ENCODE results near the gene CRACR2B.

DNA sequence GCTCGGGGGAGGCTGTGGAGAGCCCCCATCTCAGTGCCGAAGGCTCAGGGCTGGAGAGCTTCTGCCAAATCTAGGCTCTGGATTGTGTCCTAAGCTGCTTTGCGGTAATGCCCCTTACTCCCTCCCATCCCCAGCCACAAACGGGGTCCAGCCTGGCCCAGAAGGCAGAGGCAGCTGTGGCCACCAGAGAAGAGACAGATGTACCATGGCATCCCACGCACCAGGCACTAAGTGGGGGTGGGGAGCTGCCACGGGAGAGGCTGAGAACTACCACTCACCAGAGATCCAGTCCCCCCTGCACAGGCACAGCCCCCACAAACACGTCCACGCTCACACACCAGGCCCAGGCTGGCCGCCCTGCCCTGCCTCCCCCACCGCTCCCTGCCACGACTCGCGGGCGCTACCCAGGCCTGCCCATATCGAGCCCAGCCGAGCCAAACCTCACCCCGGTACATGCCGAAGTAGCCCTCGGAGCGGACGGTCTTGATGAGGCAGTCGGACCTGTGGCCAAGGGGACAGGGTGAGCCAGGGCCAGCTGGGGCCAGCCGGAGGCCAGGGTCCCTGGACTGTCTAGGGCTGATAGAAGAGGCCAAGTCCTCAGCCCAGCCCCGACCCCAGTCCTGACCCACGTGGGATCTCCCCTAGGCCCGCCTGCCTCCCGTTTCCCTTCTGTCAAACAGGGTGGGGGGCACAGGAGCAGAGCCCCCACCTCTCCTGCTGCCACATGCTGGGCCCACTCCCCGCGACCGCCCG lies 33.5 kb upstream of the CRACR2B start:
- no peak for TF ChIP-seq POLR2AphosphoS5 (IDR thresholded peaks at IDR 0.05; ENCODE audit: low read length)
- no peak for TF ChIP-seq CTCF (IDR thresholded peaks at IDR 0.05 in 2 of 3, conservative IDR thresholded peaks at IDR 0.05 in 1 of 3; ENCODE audit: control insufficient read depth in 2 of 3, extremely low read depth in 1 of 3, insufficient read depth in 1 of 3, low read depth in 3 of 3, low read length in 3 of 3)
- TF ChIP-seq, protein P1, sequence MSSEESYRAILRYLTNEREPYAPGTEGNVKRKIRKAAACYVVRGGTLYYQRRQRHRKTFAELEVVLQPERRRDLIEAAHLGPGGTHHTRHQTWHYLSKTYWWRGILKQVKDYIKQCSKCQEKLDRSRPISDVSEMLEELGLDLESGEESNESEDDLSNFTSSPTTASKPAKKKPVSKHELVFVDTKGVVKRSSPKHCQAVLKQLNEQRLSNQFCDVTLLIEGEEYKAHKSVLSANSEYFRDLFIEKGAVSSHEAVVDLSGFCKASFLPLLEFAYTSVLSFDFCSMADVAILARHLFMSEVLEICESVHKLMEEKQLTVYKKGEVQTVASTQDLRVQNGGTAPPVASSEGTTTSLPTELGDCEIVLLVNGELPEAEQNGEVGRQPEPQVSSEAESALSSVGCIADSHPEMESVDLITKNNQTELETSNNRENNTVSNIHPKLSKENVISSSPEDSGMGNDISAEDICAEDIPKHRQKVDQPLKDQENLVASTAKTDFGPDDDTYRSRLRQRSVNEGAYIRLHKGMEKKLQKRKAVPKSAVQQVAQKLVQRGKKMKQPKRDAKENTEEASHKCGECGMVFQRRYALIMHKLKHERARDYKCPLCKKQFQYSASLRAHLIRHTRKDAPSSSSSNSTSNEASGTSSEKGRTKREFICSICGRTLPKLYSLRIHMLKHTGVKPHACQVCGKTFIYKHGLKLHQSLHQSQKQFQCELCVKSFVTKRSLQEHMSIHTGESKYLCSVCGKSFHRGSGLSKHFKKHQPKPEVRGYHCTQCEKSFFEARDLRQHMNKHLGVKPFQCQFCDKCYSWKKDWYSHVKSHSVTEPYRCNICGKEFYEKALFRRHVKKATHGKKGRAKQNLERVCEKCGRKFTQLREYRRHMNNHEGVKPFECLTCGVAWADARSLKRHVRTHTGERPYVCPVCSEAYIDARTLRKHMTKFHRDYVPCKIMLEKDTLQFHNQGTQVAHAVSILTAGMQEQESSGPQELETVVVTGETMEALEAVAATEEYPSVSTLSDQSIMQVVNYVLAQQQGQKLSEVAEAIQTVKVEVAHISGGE (CRISPR knock-in tag; IDR thresholded peaks at IDR 0.05): no peak
- no peak for TF ChIP-seq FOXK2 (IDR thresholded peaks at IDR 0.05)
- no peak for TF ChIP-seq RFX5 (IDR thresholded peaks at IDR 0.05; ENCODE audit: low read depth, low read length)
- TF ChIP-seq REST (IDR thresholded peaks at IDR 0.05; ENCODE audit: low read depth, low read length): no peak
- TF ChIP-seq SPI1 (IDR thresholded peaks at IDR 0.05; ENCODE audit: borderline replicate concordance, insufficient read depth, low read depth, low read length): no peak
- TF ChIP-seq POLR2A (IDR thresholded peaks at IDR 0.05; ENCODE audit: low read depth, low read length): no peak
- TF ChIP-seq ZBED1 (IDR thresholded peaks at IDR 0.05; ENCODE audit: borderline replicate concordance): no peak
